Measurements from ENCODE around the gene CMSS1. TPM values are rescaled to one million over a fixed set of nuclear protein-coding genes. Genes with fewer than 3 reads are reported as not detected.

Gene CMSS1
- polyA plus RNA-seq, 1 donor from 2014 or later: 22.7 TPM

- Mint-ChIP-seq H3K9me3 (no peaks in the 10 kb centered on the region), H3K27ac (no peak overlapping the region), H3K4me3 (no peak overlapping the region)
These were observed 38.2 kb downstream of the CMSS1 start for GRCh38 chr3:99855900-99856299.

GRCh38 chr3:99856437-99857220 lies 39.0 kb downstream of the CMSS1 start:
- Mint-ChIP-seq H3K9me3 (no peaks in the 10 kb centered on the region), H3K27ac (no peak overlapping the region), H3K27me3 (no peaks in the 10 kb centered on the region), H3K4me1 (peaks cover 1 to 6% (median 5%) of the 10 kb centered on the region in 3 donors), H3K4me3 (no peak overlapping the region), H3K36me3 (no peaks in the 10 kb centered on the region)

More at GRCh38 chr3:99855900-99856299, 38.2 kb downstream of the CMSS1 start:
- H3K4me1 Mint-ChIP-seq: peaks cover 0 to 6% (median 5%) of the 10 kb centered on the region in 3 donors
- H3K36me3 Mint-ChIP-seq: no peaks in the 10 kb centered on the region
- H3K27me3 Mint-ChIP-seq: no peaks in the 10 kb centered on the region

- no peak overlapping the region for H3K4me3 Mint-ChIP-seq
- no peaks in the 10 kb centered on the region for H3K9me3 Mint-ChIP-seq
- H3K4me1 Mint-ChIP-seq: peaks cover 1 to 6% (median 5%) of the 10 kb centered on the region in 3 donors
- H3K27me3 Mint-ChIP-seq: no peaks in the 10 kb centered on the region
- H3K36me3 Mint-ChIP-seq: no peaks in the 10 kb centered on the region
- H3K27ac Mint-ChIP-seq: no peak overlapping the region
These were observed 39.6 kb downstream of the CMSS1 start for GRCh38 chr3:99857278-99857677.

- H3K4me3 Mint-ChIP-seq: no peak overlapping the region
- no peaks in the 10 kb centered on the region for H3K27me3 Mint-ChIP-seq
- no peak overlapping the region for H3K27ac Mint-ChIP-seq
- H3K4me1 Mint-ChIP-seq: peaks cover 1 to 5% (median 5%) of the 10 kb centered on the region in 3 donors
- H3K9me3 Mint-ChIP-seq: no peaks in the 10 kb centered on the region
- no peaks in the 10 kb centered on the region for H3K36me3 Mint-ChIP-seq
These were observed 40.8 kb downstream of the CMSS1 start for GRCh38 chr3:99858469-99858868.

- no peaks in the 10 kb centered on the region for H3K36me3 Mint-ChIP-seq
- peaks cover 0 to 2% (median 1%) of the 10 kb centered on the region in 3 donors for H3K4me1 Mint-ChIP-seq
- no peaks in the 10 kb centered on the region for H3K27me3 Mint-ChIP-seq
- H3K27ac Mint-ChIP-seq: no peak overlapping the region
- no peak overlapping the region for H3K4me3 Mint-ChIP-seq
- H3K9me3 Mint-ChIP-seq: no peaks in the 10 kb centered on the region
These were observed 42.2 kb downstream of the CMSS1 start for GRCh38 chr3:99859825-99860224.

GRCh38 chr3:99861216-99861615 lies 43.6 kb downstream of the CMSS1 start:
- Mint-ChIP-seq H3K4me1 (peaks cover 0 to 4% (median 0%) of the 10 kb centered on the region in 3 donors), H3K4me3 (no peak overlapping the region), H3K9me3 (no peaks in the 10 kb centered on the region), H3K27me3 (no peaks in the 10 kb centered on the region), H3K27ac (no peak overlapping the region), H3K36me3 (no peaks in the 10 kb centered on the region)

GRCh38 chr3:99862208-99862607 lies 44.5 kb downstream of the CMSS1 start:
- Mint-ChIP-seq H3K27ac (no peak overlapping the region), H3K27me3 (no peaks in the 10 kb centered on the region), H3K4me3 (no peak overlapping the region), H3K4me1 (peaks cover 0 to 4% (median 3%) of the 10 kb centered on the region in 3 donors), H3K36me3 (no peaks in the 10 kb centered on the region), H3K9me3 (no peaks in the 10 kb centered on the region)

- Mint-ChIP-seq H3K9me3 (no peaks in the 10 kb centered on the region), H3K4me1 (peaks cover 0 to 4% (median 4%) of the 10 kb centered on the region in 3 donors), H3K27ac (no peak overlapping the region), H3K27me3 (no peaks in the 10 kb centered on the region), H3K4me3 (no peak overlapping the region), H3K36me3 (no peaks in the 10 kb centered on the region)
These were observed 45.3 kb downstream of the CMSS1 start for GRCh38 chr3:99863002-99863401.

- peaks cover 0 to 6% (median 4%) of the 10 kb centered on the region in 3 donors for H3K4me1 Mint-ChIP-seq
- no peaks in the 10 kb centered on the region for H3K9me3 Mint-ChIP-seq
- no peak overlapping the region for H3K4me3 Mint-ChIP-seq
- no peak overlapping the region for H3K27ac Mint-ChIP-seq
- H3K36me3 Mint-ChIP-seq: no peaks in the 10 kb centered on the region
- no peaks in the 10 kb centered on the region for H3K27me3 Mint-ChIP-seq
These were observed 45.9 kb downstream of the CMSS1 start for GRCh38 chr3:99863588-99863987.

- no peaks in the 10 kb centered on the region for H3K36me3 Mint-ChIP-seq
- no peak overlapping the region for H3K4me3 Mint-ChIP-seq
- H3K27me3 Mint-ChIP-seq: no peaks in the 10 kb centered on the region
- peaks cover 0 to 6% (median 4%) of the 10 kb centered on the region in 3 donors for H3K4me1 Mint-ChIP-seq
- H3K9me3 Mint-ChIP-seq: no peaks in the 10 kb centered on the region
- H3K27ac Mint-ChIP-seq: no peak overlapping the region
These were observed 46.6 kb downstream of the CMSS1 start for GRCh38 chr3:99864289-99864688.

- no peaks in the 10 kb centered on the region for H3K27me3 Mint-ChIP-seq
- no peaks in the 10 kb centered on the region for H3K36me3 Mint-ChIP-seq
- no peak overlapping the region for H3K27ac Mint-ChIP-seq
- no peaks in the 10 kb centered on the region for H3K9me3 Mint-ChIP-seq
- H3K4me3 Mint-ChIP-seq: no peak overlapping the region
- H3K4me1 Mint-ChIP-seq: peaks cover 0 to 6% (median 4%) of the 10 kb centered on the region in 3 donors
These were observed 47.7 kb downstream of the CMSS1 start for GRCh38 chr3:99865321-99865720.

GRCh38 chr3:99866261-99866761 lies 48.6 kb downstream of the CMSS1 start:
- Mint-ChIP-seq H3K4me1 (peaks cover 0 to 6% (median 3%) of the 10 kb centered on the region in 3 donors), H3K27ac (no peak overlapping the region), H3K4me3 (no peak overlapping the region), H3K27me3 (no peaks in the 10 kb centered on the region), H3K36me3 (no peaks in the 10 kb centered on the region), H3K9me3 (no peaks in the 10 kb centered on the region)

- Mint-ChIP-seq H3K4me1 (peaks cover 0 to 6% (median 3%) of the 10 kb centered on the region in 3 donors), H3K27me3 (no peaks in the 10 kb centered on the region), H3K36me3 (no peaks in the 10 kb centered on the region), H3K9me3 (no peaks in the 10 kb centered on the region), H3K27ac (peak overlapping the region in 1 of 3 donors; percentile 40), H3K4me3 (no peak overlapping the region)
These were observed 50.1 kb downstream of the CMSS1 start for GRCh38 chr3:99867594-99868310.

- peaks cover 0 to 6% (median 3%) of the 10 kb centered on the region in 3 donors for H3K4me1 Mint-ChIP-seq
- H3K4me3 Mint-ChIP-seq: no peak overlapping the region
- no peaks in the 10 kb centered on the region for H3K36me3 Mint-ChIP-seq
- no peak overlapping the region for H3K27ac Mint-ChIP-seq
- H3K27me3 Mint-ChIP-seq: no peaks in the 10 kb centered on the region
- H3K9me3 Mint-ChIP-seq: no peaks in the 10 kb centered on the region
These were observed 50.6 kb downstream of the CMSS1 start for GRCh38 chr3:99868311-99868646.

- H3K4me1 Mint-ChIP-seq: peaks cover 0 to 6% (median 3%) of the 10 kb centered on the region in 3 donors
- H3K27me3 Mint-ChIP-seq: no peaks in the 10 kb centered on the region
These were observed 52.0 kb downstream of the CMSS1 start for GRCh38 chr3:99869621-99870020.

More at GRCh38 chr3:99869621-99870020, 52.0 kb downstream of the CMSS1 start:
- Mint-ChIP-seq H3K4me3 (no peak overlapping the region), H3K27ac (no peak overlapping the region), H3K36me3 (no peaks in the 10 kb centered on the region), H3K9me3 (no peaks in the 10 kb centered on the region)

Data from IgD-negative memory B cell (primary cell).